HepG2 (cell line): ENCODE data around the gene SLC35F1. TPM values are rescaled to one million over a fixed set of nuclear protein-coding genes. Genes with fewer than 3 reads are reported as not detected.
A peak's percentile ranks its signal among the peaks of the same experiment; 100 is the strongest.

ENCODE experiments used
- ATAC-seq: fragments of 200-7000 bp; cut with Tn5 transposase; 3 replicates; pipeline ENCODE4 v1.9.1; 2020; ENCODE audit warnings: mild to moderate bottlenecking, moderate library complexity
- BruUV-seq: library from RNA; stranded (reverse); fragments of 400-500 nt; replicated peaks from 2 replicates; lab custom pipeline; 2021; lab: Mats Ljungman, UMichigan
- CTCF ChIA-PET: fragments of 300-600 bp; formaldehyde crosslinking; extraction: SDS; loops from one replicate; lab custom pipeline; 2021; ENCODE audit warnings: low total read pairs, inconsistent platforms, low intra/inter-chr PET ratio; lab: Yijun Ruan, JAX
- POLR2A ChIA-PET: fragments of 350-600 bp; sonication (Branson Sonifier 250); formaldehyde crosslinking; loops from one replicate; lab custom pipeline; 2020; ENCODE audit warnings: antibody characterized with exemption, inconsistent platforms; lab: Yijun Ruan, JAX
- DNase-seq: peaks from one replicate; pipeline ENCODE4 v3.0.0-alpha.2; 2015; ENCODE audit warnings: low spot score
- FAIRE-seq: peaks from 3 replicates; lab custom pipeline; 2011; peaks lifted over from hg19 to GRCh38; lab: Jason Lieb, UNC
- H2AFZ ChIP-seq: one replicate; pipeline ENCODE4 v1.6.1; 2011; ENCODE audit warnings: low read length, inconsistent platforms
- H3K27ac ChIP-seq: fragments of 300-600 bp; 3 replicates; pipeline ENCODE4 v1.8.0; 2011; ENCODE audit warnings: mixed run types, mild to moderate bottlenecking, mixed read lengths, low read length, inconsistent platforms; ENCODE audit not compliant: insufficient read depth; ENCODE audit errors: extremely low read length
- H3K27me3 ChIP-seq, 2 experiments: fragments of 200-600 bp in 1 of 2; 2 replicates in 1 of 2; 3 replicates in 1 of 2; pipeline versions ENCODE4 v1.6.0 to v1.8.0; 2011; ENCODE audit warnings: low read length in 2 of 2, mild to moderate bottlenecking in 2 of 2, moderate library complexity in 2 of 2, inconsistent platforms in 1 of 2; ENCODE audit not compliant: insufficient read depth in 2 of 2, control insufficient read depth in 1 of 2
- H3K36me3 ChIP-seq, 2 experiments: fragments of 200-600 bp in 1 of 2; replicated peaks in 1 of 2; 2 replicates in 1 of 2; 3 replicates in 1 of 2; pipeline versions ENCODE4 v1.5.1 to v1.8.0; 2011; ENCODE audit warnings: low read length in 2 of 2, inconsistent platforms in 1 of 2; ENCODE audit not compliant: insufficient read depth in 2 of 2, control insufficient read depth in 1 of 2
- H3K4me1 ChIP-seq: 2 replicates; pipeline ENCODE4 v1.5.1; 2012; ENCODE audit warnings: low read length, inconsistent platforms; ENCODE audit not compliant: insufficient read depth
- H3K4me2 ChIP-seq: 2 replicates; pipeline ENCODE4 v1.6.0; 2011; ENCODE audit warnings: low read depth, low read length, inconsistent platforms
- H3K4me3 ChIP-seq, 3 experiments: fragments of 200-600 bp in 1 of 3; sonication (generic), shearing (Covaris generic) in 1 of 3; replicated peaks in 1 of 3; 2 replicates each; pipeline ENCODE4 v1.5.1; 2011 to 2016; ENCODE audit warnings: low read length in 3 of 3, inconsistent platforms in 2 of 3, low read depth in 2 of 3, mild to moderate bottlenecking in 2 of 3, control low read depth in 1 of 3, mixed read lengths in 1 of 3; ENCODE audit not compliant: insufficient read depth in 1 of 3
- H3K79me2 ChIP-seq: one replicate; pipeline ENCODE4 v1.6.1; 2011; ENCODE audit warnings: low read length, inconsistent platforms; ENCODE audit not compliant: insufficient read depth
- H3K9ac ChIP-seq: 2 replicates; pipeline ENCODE4 v1.6.0; 2011; ENCODE audit warnings: mild to moderate bottlenecking, low read depth, low read length, inconsistent platforms; ENCODE audit not compliant: insufficient read depth
- H3K9me3 ChIP-seq: 2 replicates; pipeline ENCODE4 v1.5.1; 2012; ENCODE audit warnings: mild to moderate bottlenecking, low read length
- H4K20me1 ChIP-seq: 2 replicates; pipeline ENCODE4 v1.6.0; 2011; ENCODE audit warnings: inconsistent platforms, mild to moderate bottlenecking, low read length, moderate library complexity; ENCODE audit not compliant: insufficient read depth
- FOSL1 ChIP-seq: sonication (generic); formaldehyde crosslinking; IDR thresholded peaks from 2 replicates; pipeline ENCODE4 v1.9.0; 2021; ENCODE audit warnings: missing genetic modification reagents, borderline replicate concordance
- HOXA3 ChIP-seq: sonication (generic); formaldehyde crosslinking; IDR thresholded peaks from 2 replicates; pipeline ENCODE4 v1.5.0; 2020; ENCODE audit warnings: missing genetic modification reagents
- JARID2 ChIP-seq: sonication (generic); formaldehyde crosslinking; IDR thresholded peaks from 2 replicates; pipeline ENCODE4 v1.8.1; 2023; ENCODE audit warnings: missing genetic modification reagents, inconsistent platforms; ENCODE audit not compliant: insufficient replicate concordance
- MED1 ChIP-seq: sonication (generic); formaldehyde crosslinking; IDR thresholded peaks from 2 replicates; pipeline ENCODE4 v1.4.0; 2020; ENCODE audit warnings: missing genetic modification reagents
- NFKBIZ ChIP-seq: IDR thresholded peaks from 2 replicates; pipeline ENCODE4 v1.6.1; 2018; ENCODE audit warnings: missing genetic modification reagents, missing compliant biosample characterization
- RAD21 ChIP-seq: fragments of 450-650 bp; formaldehyde crosslinking; IDR thresholded peaks from 2 replicates; pipeline ENCODE4 v1.5.0; 2020; ENCODE audit warnings: mild to moderate bottlenecking
- RCOR2 ChIP-seq: IDR thresholded peaks from 2 replicates; pipeline ENCODE4 v1.6.1; 2016; ENCODE audit warnings: missing biosample characterization, missing genetic modification reagents
- SMC3 ChIP-seq: IDR thresholded peaks from 2 replicates; pipeline ENCODE4 v1.6.1; 2011; ENCODE audit warnings: low read length, improper control_type of control experiment
- SRSF1 ChIP-seq: fragments of 200-400 bp; formaldehyde crosslinking; optimal IDR thresholded peaks from 2 replicates; pipeline ENCODE3; 2017; ENCODE audit warnings: mild to moderate bottlenecking, low read depth, low read length, moderate library complexity
- STAG1 ChIP-seq: sonication (generic); formaldehyde crosslinking; IDR thresholded peaks from 2 replicates; pipeline ENCODE4 v1.4.0; 2020; ENCODE audit warnings: missing genetic modification reagents
- ZKSCAN8 ChIP-seq: IDR thresholded peaks from 2 replicates; pipeline ENCODE4 v1.6.1; 2016; ENCODE audit warnings: borderline replicate concordance, missing genetic modification reagents, missing compliant biosample characterization
- ZSCAN22 ChIP-seq: sonication (generic); formaldehyde crosslinking; IDR thresholded peaks from 2 replicates; pipeline ENCODE4 v1.4.0; 2020; ENCODE audit warnings: mild to moderate bottlenecking, missing genetic modification reagents
- WGBS: methylation state at CpG from one replicate; pipeline ENCODE4 v1.1.6; 2017; ENCODE audit warnings: low lambda C conversion rate; 5-methylcytosine and 5-hydroxymethylcytosine counted together
- in situ Hi-C: cut with HindIII; loops from 2 replicates; pipeline ENCODE4 v1.10.0; 2017; ENCODE audit warnings: low pct_unique_long_range_greater_than_20kb; ENCODE audit not compliant: extremely low pct_ligation_motif_present
- intact Hi-C: fragments of 100-400 bp; cut with micrococcal nuclease; formaldehyde crosslinking; loops from one replicate; pipeline ENCODE4 v1.10.0; 2022; ENCODE audit not compliant: unreplicated experiment
- polyA plus RNA-seq, 8 experiments: library from polyadenylated mRNA; depleted of rRNA in 3 of 8; stranded (reverse) in 7 of 8; unstranded in 1 of 8; fragments of >200 nt; fragmentation: Illumina TruSeq in 4 of 8; extraction: Trizol in 4 of 8; gene quantifications; 2 replicates each; pipeline versions ENCODE4 v1.2.1 to v1.2.3, GENCODE V29; 2011 to 2016; ENCODE audit warnings: low read depth in 4 of 8, missing spikeins in 1 of 8, mixed read lengths in 1 of 8; ENCODE audit not compliant: insufficient read depth in 1 of 8
- total RNA-seq, 5 experiments: library from RNA; depleted of rRNA; stranded (reverse); fragments of >200 nt; fragmentation: Illumina TruSeq; extraction: Trizol; gene quantifications; 2 replicates each; pipeline ENCODE4 v1.2.3, GENCODE V29; 2016; ENCODE audit warnings: low read depth in 1 of 5
- TF ChIP-seq, protein P1 (sequence below): sonication (generic); formaldehyde crosslinking; IDR thresholded peaks from 2 replicates; pipeline ENCODE4 v1.8.0; 2022; ENCODE audit warnings: low read depth, missing genetic modification reagents
- TF ChIP-seq, protein P2 (sequence below): sonication (generic); formaldehyde crosslinking; IDR thresholded peaks from 2 replicates; pipeline ENCODE4 v1.5.0; 2020; ENCODE audit warnings: mild to moderate bottlenecking, missing genetic modification reagents, borderline replicate concordance
- TF ChIP-seq, protein P3 (sequence below): sonication (generic); formaldehyde crosslinking; IDR thresholded peaks from 2 replicates; pipeline ENCODE4 v1.5.0; 2020; ENCODE audit warnings: mild to moderate bottlenecking, missing genetic modification reagents, moderate library complexity

Gene SLC35F1
- total and polyA plus RNA-seq, 2 of the 13 experiments (the other 11 are each of a cell fraction or from before 2014, with no cell fraction given): 0.01 TPM; not detected in 1

DNA sequence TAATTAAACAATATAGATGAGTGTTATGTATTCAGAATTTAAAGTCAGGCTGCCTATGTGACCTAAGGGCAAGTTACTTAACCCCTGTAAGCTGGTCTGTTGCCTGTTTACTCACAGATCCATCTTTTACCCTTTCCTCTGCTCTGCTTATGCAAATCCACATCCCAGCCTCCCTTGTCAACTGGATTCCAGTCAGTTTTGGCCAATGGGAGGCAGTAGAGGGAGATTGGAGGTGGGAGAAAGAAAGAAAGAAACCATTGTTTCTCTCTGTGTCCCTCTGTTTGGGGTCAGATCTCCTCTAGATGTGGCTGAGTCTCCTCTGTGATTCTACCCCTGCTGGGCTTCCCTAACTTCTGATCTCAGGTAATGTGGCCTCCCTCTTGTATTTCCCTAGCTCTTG, 374.2 kb downstream of the SLC35F1 start:
- in situ Hi-C loops: loop anchor here (5.0 kb wide), 1 partner anchor 226 kb away; no protein-coding TSS in a partner anchor
- CTCF ChIA-PET: no interaction called here
- Histone ChIP-seq H3K27me3 (no peaks in the 10 kb centered on the region), H3K36me3 (no peaks in the 10 kb centered on the region), H3K27ac (no peak overlapping the region), H2AFZ (no peak overlapping the region), H3K4me2 (no peak overlapping the region), H3K9me3 (no peaks in the 10 kb centered on the region), H3K9ac (no peak overlapping the region), H3K4me3 (no peak overlapping the region), H4K20me1 (no peaks in the 10 kb centered on the region), H3K4me1 (no peaks in the 10 kb centered on the region), H3K79me2 (no peaks in the 10 kb centered on the region)
- POLR2A ChIA-PET: no interaction called here
- ATAC-seq (peak; percentile 58; the same call in 2 of the 3 replicates), DNase-seq (peak; percentile 11), FAIRE-seq (no peak)
- intact Hi-C loops: loop anchor here (5.0 kb wide), 1 partner anchor 439 kb away; no protein-coding TSS in a partner anchor
- TF ChIP-seq NFKBIZ (CRISPR knock-in tag) (no peak), JARID2 (CRISPR knock-in tag) (no peak), RCOR2 (CRISPR knock-in tag) (no peak), ZSCAN22 (CRISPR knock-in tag) (no peak), MED1 (CRISPR knock-in tag) (no peak)
- TF ChIP-seq, protein P1, sequence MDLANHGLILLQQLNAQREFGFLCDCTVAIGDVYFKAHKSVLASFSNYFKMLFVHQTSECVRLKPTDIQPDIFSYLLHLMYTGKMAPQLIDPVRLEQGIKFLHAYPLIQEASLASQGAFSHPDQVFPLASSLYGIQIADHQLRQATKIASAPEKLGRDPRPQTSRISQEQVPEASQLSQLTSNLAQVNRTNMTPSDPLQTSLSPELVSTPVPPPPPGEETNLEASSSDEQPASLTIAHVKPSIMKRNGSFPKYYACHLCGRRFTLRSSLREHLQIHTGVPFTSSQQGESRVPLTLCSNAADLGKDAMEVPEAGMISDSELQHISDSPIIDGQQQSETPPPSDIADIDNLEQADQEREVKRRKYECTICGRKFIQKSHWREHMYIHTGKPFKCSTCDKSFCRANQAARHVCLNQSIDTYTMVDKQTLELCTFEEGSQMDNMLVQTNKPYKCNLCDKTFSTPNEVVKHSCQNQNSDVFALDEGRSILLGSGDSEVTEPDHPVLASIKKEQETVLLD: no peak
- BruUV-seq: no TSS peak

DNA sequence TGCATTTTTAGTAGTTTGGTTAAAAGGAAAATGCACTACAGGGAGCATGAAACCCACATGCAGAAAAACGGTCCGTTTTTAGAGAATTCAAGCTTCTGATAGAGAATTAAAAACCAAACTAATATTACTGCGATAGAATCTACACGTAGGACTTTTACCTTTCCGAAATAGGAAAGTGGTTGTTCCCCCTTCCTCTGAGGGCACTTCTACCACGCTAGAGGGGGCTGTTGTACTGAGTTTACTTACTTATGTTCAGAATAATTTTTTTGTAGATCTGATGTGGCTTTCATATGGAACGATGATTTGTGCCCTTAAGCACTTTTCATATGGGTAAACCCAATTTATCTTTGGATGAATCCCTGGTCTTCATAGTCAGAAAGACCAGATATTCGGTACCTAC, 376.7 kb downstream of the SLC35F1 start:
- peak; percentile 83 for ATAC-seq
- Histone ChIP-seq H4K20me1 (no peaks in the 10 kb centered on the region), H2AFZ (no peak overlapping the region), H3K27me3 (no peaks in the 10 kb centered on the region), H3K4me3 (no peak overlapping the region), H3K36me3 (no peaks in the 10 kb centered on the region), H3K27ac (no peak overlapping the region), H3K9ac (no peak overlapping the region), H3K9me3 (no peaks in the 10 kb centered on the region), H3K4me1 (no peaks in the 10 kb centered on the region), H3K79me2 (no peaks in the 10 kb centered on the region), H3K4me2 (no peak overlapping the region)
- 6% methylated on average over 8 of the region's 8 CpGs for WGBS
- POLR2A ChIA-PET: no interaction called here
- peak; percentile 59 for DNase-seq
- intact Hi-C loops (loop anchor here (1.0 to 5.0 kb wide), 6 partner anchors 226 to 493 kb away; no protein-coding TSS in a partner anchor), in situ Hi-C loops (loop anchor here (5.0 kb wide), 1 partner anchor 224 kb away; no protein-coding TSS in a partner anchor)
- FAIRE-seq: peak; percentile 59
- CTCF ChIA-PET: interaction anchor here (0.7 to 3.1 kb wide), 5 partner anchors 225 to 297 kb away, joined by 3 to 26 read pairs (median 10); no protein-coding TSS in a partner anchor
- no TSS peak for BruUV-seq
- TF ChIP-seq, protein P2, sequence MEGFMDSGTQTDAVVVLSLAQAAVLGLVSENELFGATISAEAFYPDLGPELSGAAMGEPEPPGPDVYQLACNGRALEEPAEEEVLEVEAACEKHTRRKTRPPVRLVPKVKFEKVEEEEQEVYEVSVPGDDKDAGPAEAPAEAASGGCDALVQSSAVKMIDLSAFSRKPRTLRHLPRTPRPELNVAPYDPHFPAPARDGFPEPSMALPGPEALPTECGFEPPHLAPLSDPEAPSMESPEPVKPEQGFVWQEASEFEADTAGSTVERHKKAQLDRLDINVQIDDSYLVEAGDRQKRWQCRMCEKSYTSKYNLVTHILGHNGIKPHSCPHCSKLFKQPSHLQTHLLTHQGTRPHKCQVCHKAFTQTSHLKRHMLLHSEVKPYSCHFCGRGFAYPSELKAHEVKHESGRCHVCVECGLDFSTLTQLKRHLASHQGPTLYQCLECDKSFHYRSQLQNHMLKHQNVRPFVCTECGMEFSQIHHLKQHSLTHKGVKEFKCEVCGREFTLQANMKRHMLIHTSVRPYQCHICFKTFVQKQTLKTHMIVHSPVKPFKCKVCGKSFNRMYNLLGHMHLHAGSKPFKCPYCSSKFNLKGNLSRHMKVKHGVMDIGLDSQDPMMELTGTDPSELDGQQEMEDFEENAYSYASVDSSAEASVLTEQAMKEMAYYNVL (CRISPR knock-in tag): no peak
- no peak for TF ChIP-seq FOSL1 (CRISPR knock-in tag)
- TF ChIP-seq STAG1 (CRISPR knock-in tag): peak; percentile 86
- no peak for TF ChIP-seq SRSF1
- no peak for TF ChIP-seq ZKSCAN8 (CRISPR knock-in tag)
- TF ChIP-seq, protein P3, sequence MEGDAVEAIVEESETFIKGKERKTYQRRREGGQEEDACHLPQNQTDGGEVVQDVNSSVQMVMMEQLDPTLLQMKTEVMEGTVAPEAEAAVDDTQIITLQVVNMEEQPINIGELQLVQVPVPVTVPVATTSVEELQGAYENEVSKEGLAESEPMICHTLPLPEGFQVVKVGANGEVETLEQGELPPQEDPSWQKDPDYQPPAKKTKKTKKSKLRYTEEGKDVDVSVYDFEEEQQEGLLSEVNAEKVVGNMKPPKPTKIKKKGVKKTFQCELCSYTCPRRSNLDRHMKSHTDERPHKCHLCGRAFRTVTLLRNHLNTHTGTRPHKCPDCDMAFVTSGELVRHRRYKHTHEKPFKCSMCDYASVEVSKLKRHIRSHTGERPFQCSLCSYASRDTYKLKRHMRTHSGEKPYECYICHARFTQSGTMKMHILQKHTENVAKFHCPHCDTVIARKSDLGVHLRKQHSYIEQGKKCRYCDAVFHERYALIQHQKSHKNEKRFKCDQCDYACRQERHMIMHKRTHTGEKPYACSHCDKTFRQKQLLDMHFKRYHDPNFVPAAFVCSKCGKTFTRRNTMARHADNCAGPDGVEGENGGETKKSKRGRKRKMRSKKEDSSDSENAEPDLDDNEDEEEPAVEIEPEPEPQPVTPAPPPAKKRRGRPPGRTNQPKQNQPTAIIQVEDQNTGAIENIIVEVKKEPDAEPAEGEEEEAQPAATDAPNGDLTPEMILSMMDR (CRISPR knock-in tag): peak; percentile 76
- peak; percentile 68 for TF ChIP-seq RAD21 (CRISPR knock-in tag)
- TF ChIP-seq SMC3: peak; percentile 81
- no peak for TF ChIP-seq HOXA3
